DND-41 (cell line): Measurements from ENCODE around the gene PLEK2.

Source experiments
- ATAC-seq: fragments of 200-7000 bp; cut with Tn5 transposase; 3 replicates; pipeline ENCODE4 v1.9.1; 2021; ENCODE audit warnings: low read depth; ENCODE audit not compliant: insufficient read depth
- DNase-seq: peaks from one replicate; pipeline ENCODE4 v3.0.0-alpha.2; 2020
- H2AFZ ChIP-seq: 2 replicates; pipeline ENCODE4 v1.6.0; 2012; ENCODE audit warnings: low read depth, low read length
- H3K27ac ChIP-seq: 2 replicates; pipeline ENCODE4 v1.5.1; 2012; ENCODE audit warnings: low read length, inconsistent platforms
- H3K27me3 ChIP-seq: fragments of 200-600 bp; sonication (generic); 2 replicates; pipeline ENCODE4 v1.6.0; 2012; ENCODE audit warnings: low read length, mild to moderate bottlenecking, inconsistent platforms; ENCODE audit not compliant: insufficient read depth, poor library complexity
- H3K36me3 ChIP-seq: 2 replicates; pipeline ENCODE4 v1.5.1; 2012; ENCODE audit warnings: low read length, inconsistent platforms; ENCODE audit not compliant: insufficient read depth
- H3K4me1 ChIP-seq: 2 replicates; pipeline ENCODE4 v1.5.1; 2012; ENCODE audit warnings: mild to moderate bottlenecking, low read length; ENCODE audit not compliant: insufficient read depth
- H3K4me2 ChIP-seq: 2 replicates; pipeline ENCODE4 v1.6.0; 2012; ENCODE audit warnings: mild to moderate bottlenecking, moderate library complexity, low read length, inconsistent platforms; ENCODE audit not compliant: insufficient read depth
- H3K4me3 ChIP-seq, 2 experiments: fragments of 200-600 bp in 1 of 2; shearing (Covaris generic) in 1 of 2; 2 replicates each; pipeline ENCODE4 v1.5.1; 2012 to 2016; ENCODE audit warnings: inconsistent platforms in 2 of 2, low read length in 2 of 2, mild to moderate bottlenecking in 2 of 2, low read depth in 1 of 2, moderate library complexity in 1 of 2
- H3K79me2 ChIP-seq: 2 replicates; pipeline ENCODE4 v1.6.0; 2012; ENCODE audit warnings: low read length, inconsistent platforms; ENCODE audit not compliant: insufficient read depth
- H3K9ac ChIP-seq: 2 replicates; pipeline ENCODE4 v1.6.0; 2012; ENCODE audit warnings: low read depth, mild to moderate bottlenecking, inconsistent platforms, low read length, moderate library complexity
- H3K9me3 ChIP-seq: 2 replicates; pipeline ENCODE4 v1.5.1; 2012; ENCODE audit warnings: low read length, moderate library complexity, mild to moderate bottlenecking, inconsistent platforms; ENCODE audit not compliant: insufficient read depth, severe bottlenecking
- H4K20me1 ChIP-seq: 2 replicates; pipeline ENCODE4 v1.6.0; 2012; ENCODE audit warnings: low read length; ENCODE audit not compliant: insufficient read depth
- CTCF ChIP-seq: IDR thresholded peaks from 2 replicates; pipeline ENCODE4 v1.5.1; 2012; ENCODE audit warnings: borderline replicate concordance, low read length, moderate library complexity, mild to moderate bottlenecking; ENCODE audit not compliant: poor library complexity, severe bottlenecking; ENCODE audit errors: extremely low read depth
- EZH2 ChIP-seq: IDR thresholded peaks from 3 replicates; pipeline ENCODE4 v1.6.1; 2012; ENCODE audit warnings: borderline replicate concordance, low read depth, mild to moderate bottlenecking, moderate library complexity, low read length, inconsistent platforms; ENCODE audit not compliant: severe bottlenecking

PLEK2 gene

GRCh38 chr14:67392123-67392522, 19.8 kb downstream of the PLEK2 start:
- no peaks in the 10 kb centered on the region for H3K9me3 ChIP-seq
- no peak overlapping the region for H3K9ac ChIP-seq
- no peaks in the 10 kb centered on the region for H3K27me3 ChIP-seq
- TF ChIP-seq CTCF (no peak), EZH2 (no peak)
- H3K36me3 ChIP-seq = peaks cover 1% of the 10 kb centered on the region; the same call in 1 of the 2 replicates
- H3K4me1 ChIP-seq = no peaks in the 10 kb centered on the region
- no peak overlapping the region for H3K27ac ChIP-seq
- no peak overlapping the region for H3K4me3 ChIP-seq
- H4K20me1 ChIP-seq = no peaks in the 10 kb centered on the region
- no peak overlapping the region for H3K4me2 ChIP-seq
- ATAC-seq (no peak), DNase-seq (no peak)
- H3K79me2 ChIP-seq = no peaks in the 10 kb centered on the region
- no peak overlapping the region for H2AFZ ChIP-seq

GRCh38 chr14:67391268-67391667, 20.7 kb downstream of the PLEK2 start:
- Histone ChIP-seq H3K4me2 (no peak overlapping the region), H3K9ac (no peak overlapping the region), H3K4me1 (no peaks in the 10 kb centered on the region), H3K27me3 (no peaks in the 10 kb centered on the region), H3K79me2 (no peaks in the 10 kb centered on the region), H3K27ac (no peak overlapping the region), H3K36me3 (peaks cover 6% of the 10 kb centered on the region; the same call in 1 of the 2 replicates), H4K20me1 (no peaks in the 10 kb centered on the region), H3K4me3 (no peak overlapping the region), H3K9me3 (no peaks in the 10 kb centered on the region), H2AFZ (no peak overlapping the region)
- peak; percentile 13 for DNase-seq
- ATAC-seq = peak; percentile 69
- TF ChIP-seq CTCF = no peak
- no peak for TF ChIP-seq EZH2

GRCh38 chr14:67389811-67390534, 22.0 kb downstream of the PLEK2 start:
- ATAC-seq = no peak
- H3K27me3 ChIP-seq = no peaks in the 10 kb centered on the region
- H3K4me2 ChIP-seq = no peak overlapping the region
- H2AFZ ChIP-seq = no peak overlapping the region
- no peak overlapping the region for H3K9ac ChIP-seq
- no peaks in the 10 kb centered on the region for H3K4me1 ChIP-seq
- H3K79me2 ChIP-seq = no peaks in the 10 kb centered on the region
- no peak overlapping the region for H3K4me3 ChIP-seq
- no peak for TF ChIP-seq EZH2
- no peak for TF ChIP-seq CTCF
- H4K20me1 ChIP-seq = no peaks in the 10 kb centered on the region
- peaks cover 18% of the 10 kb centered on the region for H3K36me3 ChIP-seq
- no peaks in the 10 kb centered on the region for H3K9me3 ChIP-seq
- no peak for DNase-seq
- no peak overlapping the region for H3K27ac ChIP-seq

- no peaks in the 10 kb centered on the region for H3K27me3 ChIP-seq
- TF ChIP-seq CTCF (no peak), EZH2 (no peak)
- ATAC-seq = no peak
Measured at GRCh38 chr14:67389275-67389674, 22.7 kb downstream of the PLEK2 start.

More at GRCh38 chr14:67389275-67389674, 22.7 kb downstream of the PLEK2 start:
- H4K20me1 ChIP-seq = no peaks in the 10 kb centered on the region
- no peaks in the 10 kb centered on the region for H3K4me1 ChIP-seq
- H3K9ac ChIP-seq = no peak overlapping the region
- DNase-seq = no peak
- H2AFZ ChIP-seq = no peak overlapping the region
- no peak overlapping the region for H3K4me3 ChIP-seq
- no peaks in the 10 kb centered on the region for H3K79me2 ChIP-seq
- no peak overlapping the region for H3K27ac ChIP-seq
- H3K9me3 ChIP-seq = no peaks in the 10 kb centered on the region
- H3K36me3 ChIP-seq = peaks cover 25% of the 10 kb centered on the region
- H3K4me2 ChIP-seq = no peak overlapping the region
